AG08396 (cell line): Measurements from ENCODE around the gene SLC12A3.

Experiments used
- DNase-seq: peaks from one replicate; pipeline ENCODE4 v3.0.0; 2012; ENCODE audit warnings: low spot score, mixed read lengths

Gene SLC12A3

GRCh38 chr16:56848029-56848936, 16.7 kb upstream of the SLC12A3 start:
- no peak for DNase-seq

GRCh38 chr16:56848955-56849689, 15.9 kb upstream of the SLC12A3 start:
- DNase-seq, result peak; percentile 55

GRCh38 chr16:56849690-56850680, 15.0 kb upstream of the SLC12A3 start:
- no peak for DNase-seq

GRCh38 chr16:56851671-56852400, 13.2 kb upstream of the SLC12A3 start:
- no peak for DNase-seq

- DNase-seq, result no peak
Measured at GRCh38 chr16:56852401-56852730, 12.6 kb upstream of the SLC12A3 start.

- no peak for DNase-seq
Measured at GRCh38 chr16:56852968-56853367, 12.0 kb upstream of the SLC12A3 start.

- no peak for DNase-seq
Measured at GRCh38 chr16:56855201-56855600, 9.8 kb upstream of the SLC12A3 start.

- no peak for DNase-seq
Measured at GRCh38 chr16:56855946-56856345, 9.1 kb upstream of the SLC12A3 start.

GRCh38 chr16:56856876-56857447, 8.0 kb upstream of the SLC12A3 start:
- no peak for DNase-seq

- DNase-seq, result no peak
Measured at GRCh38 chr16:56858374-56858773, 6.6 kb upstream of the SLC12A3 start.

GRCh38 chr16:56859636-56860035, 5.4 kb upstream of the SLC12A3 start:
- DNase-seq, result no peak

GRCh38 chr16:56860226-56861020, 4.6 kb upstream of the SLC12A3 start:
- no peak for DNase-seq

- DNase-seq, result no peak
Measured at GRCh38 chr16:56861092-56861610, 3.9 kb upstream of the SLC12A3 start.

- DNase-seq, result no peak
Measured at GRCh38 chr16:56861756-56862155, 3.3 kb upstream of the SLC12A3 start.

GRCh38 chr16:56862776-56863175, 2.2 kb upstream of the SLC12A3 start:
- no peak for DNase-seq

GRCh38 chr16:56865394-56866062, 521 bp downstream of the SLC12A3 start:
- no peak for DNase-seq

GRCh38 chr16:56866955-56867830, 2.2 kb downstream of the SLC12A3 start:
- peak; percentile 64 for DNase-seq

- DNase-seq, result no peak
Measured at GRCh38 chr16:56868175-56868574, 3.2 kb downstream of the SLC12A3 start.
